ENCODE measurements around the gene STEAP2.

STEAP2 gene

GRCh38 chr7:90188281-90188680, 23.3 kb upstream of the STEAP2 start:
- no peak overlapping the region for H3K4me2 ChIP-seq
- no peaks in the 10 kb centered on the region for H4K20me1 ChIP-seq
- H3K27me3 ChIP-seq: no peaks in the 10 kb centered on the region
- no peaks in the 10 kb centered on the region for H3K36me3 ChIP-seq
- H3K4me1 ChIP-seq: no peaks in the 10 kb centered on the region; a peak in 1 of 20 replicates
- H3K9ac ChIP-seq: no peak overlapping the region
- H3K27ac ChIP-seq: no peak overlapping the region
- peaks cover 0 to 13% (median 5%) of the 10 kb centered on the region in 11 experiments; a peak in 7 of 22 replicates for H3K9me3 ChIP-seq (replicated peaks in 1 of 11)
- TF ChIP-seq Cebpa-rat (IDR thresholded peaks at IDR 0.05): no peak
- no peak overlapping the region for H3K4me3 ChIP-seq

DNA sequence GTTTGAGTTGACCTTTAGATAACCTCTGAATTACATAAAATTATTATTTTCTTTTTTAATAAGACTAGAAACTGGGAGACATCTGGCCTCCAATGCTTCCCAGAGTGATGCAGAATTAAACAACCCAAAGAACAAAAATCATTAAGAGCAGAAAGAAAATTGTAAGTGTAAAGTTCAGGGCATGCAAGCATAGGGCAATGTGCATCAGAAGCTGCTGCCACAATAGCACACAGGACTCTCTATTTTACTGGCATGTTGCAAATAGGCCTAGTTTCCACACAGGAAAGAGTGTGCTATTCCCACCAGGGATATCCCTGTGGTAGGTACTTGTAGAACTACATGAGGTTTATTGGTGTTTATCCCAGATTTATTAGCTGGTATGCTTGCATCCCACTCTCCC, 20.5 kb upstream of the STEAP2 start:
- TF ChIP-seq Cebpa-rat (IDR thresholded peaks at IDR 0.05): no peak
- no peak overlapping the region for H3K9ac ChIP-seq
- H3K27me3 ChIP-seq: no peaks in the 10 kb centered on the region
- no peaks in the 10 kb centered on the region; a peak in 1 of 20 replicates for H3K4me1 ChIP-seq
- no peak overlapping the region for H3K4me2 ChIP-seq
- H3K9me3 ChIP-seq (replicated peaks in 1 of 11): peaks cover 0 to 13% (median 5%) of the 10 kb centered on the region in 11 experiments; a peak in 7 of 22 replicates
- no peak overlapping the region for H3K4me3 ChIP-seq
- no peaks in the 10 kb centered on the region for H3K36me3 ChIP-seq
- no peak overlapping the region for H3K27ac ChIP-seq
- H4K20me1 ChIP-seq: no peaks in the 10 kb centered on the region

- Histone ChIP-seq H3K9ac (no peak overlapping the region), H3K36me3 (no peaks in the 10 kb centered on the region), H3K27me3 (no peaks in the 10 kb centered on the region), H3K4me3 (no peak overlapping the region), H3K27ac (no peak overlapping the region), H3K9me3 (replicated peaks in 1 of 11) (peaks cover 0 to 13% (median 4%) of the 10 kb centered on the region in 11 experiments; a peak in 7 of 22 replicates), H3K4me1 (no peaks in the 10 kb centered on the region; a peak in 1 of 20 replicates), H3K4me2 (no peak overlapping the region), H4K20me1 (no peaks in the 10 kb centered on the region)
- TF ChIP-seq Cebpa-rat (IDR thresholded peaks at IDR 0.05): no peak
Measured at GRCh38 chr7:90191648-90192047, 19.9 kb upstream of the STEAP2 start.

DNA sequence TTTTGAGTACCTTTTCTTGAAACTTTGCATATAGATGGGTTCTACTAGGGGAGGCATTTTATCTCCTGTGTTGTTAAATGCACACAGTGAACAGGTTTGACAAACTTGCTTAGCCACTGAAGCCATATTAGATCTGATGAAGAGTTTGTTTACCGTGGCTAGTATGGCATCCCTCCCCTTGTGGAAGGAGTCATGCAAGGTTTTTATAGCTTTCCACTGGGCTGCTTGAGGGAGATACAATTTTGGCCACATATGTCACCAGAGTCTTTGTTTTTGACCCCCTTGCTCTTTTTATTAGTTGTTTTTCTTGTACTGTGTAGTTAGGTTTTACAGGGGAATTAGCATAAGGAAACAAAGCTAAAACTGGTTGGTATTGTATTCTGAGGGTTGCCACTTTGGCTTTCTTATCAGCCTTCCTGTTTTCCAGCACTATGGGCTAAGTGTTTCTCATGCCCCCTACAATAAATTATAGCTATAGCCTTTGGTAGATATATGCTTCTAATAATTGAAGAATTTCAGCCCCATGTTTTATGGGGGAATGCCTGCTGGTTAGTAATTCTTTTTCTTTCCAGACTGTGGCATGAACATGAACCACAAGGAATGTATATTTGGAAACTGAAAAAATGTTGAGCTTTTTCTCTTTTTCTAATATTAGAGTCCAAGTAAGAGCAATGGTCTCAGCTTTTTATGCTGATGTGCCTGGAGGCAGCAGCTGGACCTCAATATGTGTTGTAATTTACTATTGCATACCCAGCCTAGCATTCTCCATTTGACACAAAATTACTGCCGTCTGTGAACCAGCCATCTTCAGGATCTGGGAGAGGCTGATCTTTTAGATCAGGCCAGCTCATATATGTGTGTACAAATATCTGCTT, 18.4 kb upstream of the STEAP2 start:
- no peak overlapping the region for H3K27ac ChIP-seq
- no peaks in the 10 kb centered on the region for H3K27me3 ChIP-seq
- no peaks in the 10 kb centered on the region for H4K20me1 ChIP-seq
- peaks cover 0 to 13% (median 4%) of the 10 kb centered on the region in 11 experiments; a peak in 7 of 22 replicates for H3K9me3 ChIP-seq (replicated peaks in 1 of 11)
- no peak for TF ChIP-seq Cebpa-rat (IDR thresholded peaks at IDR 0.05)
- H3K9ac ChIP-seq: no peak overlapping the region
- no peak overlapping the region for H3K4me2 ChIP-seq
- H3K36me3 ChIP-seq: no peaks in the 10 kb centered on the region
- H3K4me3 ChIP-seq: no peak overlapping the region
- no peaks in the 10 kb centered on the region; a peak in 1 of 20 replicates for H3K4me1 ChIP-seq

DNA sequence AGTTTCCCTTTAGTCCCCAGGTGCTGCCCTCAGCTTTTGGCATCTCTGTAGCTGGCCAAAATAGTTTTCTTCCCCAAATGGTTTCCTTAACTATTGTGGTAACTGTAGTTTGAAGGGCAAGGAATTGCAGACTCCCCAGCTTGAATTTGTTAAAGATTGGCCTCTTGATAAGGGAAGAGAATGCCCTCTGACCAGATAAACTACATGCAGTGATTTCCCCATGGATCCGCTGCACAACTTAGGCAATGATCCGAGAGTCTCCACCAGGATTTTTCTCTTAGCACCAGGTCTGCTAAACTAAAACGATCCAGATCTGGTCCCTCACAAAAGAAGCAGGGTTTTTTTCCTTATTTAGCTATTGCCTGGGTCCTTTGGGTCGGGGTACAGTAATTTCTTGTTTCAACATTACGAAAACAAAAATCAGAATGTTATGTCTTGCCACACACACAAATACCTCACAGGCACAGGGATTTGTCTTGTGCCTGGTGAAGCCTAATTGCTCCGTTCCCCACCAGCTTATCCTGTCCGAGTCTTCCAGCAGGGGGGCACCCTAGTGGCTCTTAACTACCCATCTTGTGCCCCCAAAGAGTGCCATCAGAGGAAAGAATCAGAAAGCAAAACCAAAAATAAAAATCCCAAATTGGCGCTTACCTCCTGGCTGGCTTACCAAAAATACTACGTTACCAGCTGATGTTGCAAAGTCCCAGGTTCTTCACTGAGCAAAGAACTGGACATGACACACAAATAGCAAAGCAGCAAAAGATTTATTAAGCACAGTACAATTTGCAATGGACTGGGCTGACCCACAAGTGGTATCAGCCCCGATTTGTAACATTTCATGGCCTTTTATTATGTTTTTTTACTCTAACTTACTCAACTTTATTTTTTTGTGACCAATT, 16.4 kb upstream of the STEAP2 start:
- H3K9ac ChIP-seq: no peak overlapping the region
- no peaks in the 10 kb centered on the region for H3K36me3 ChIP-seq
- H3K4me2 ChIP-seq: no peak overlapping the region
- TF ChIP-seq Cebpa-rat (IDR thresholded peaks at IDR 0.05): no peak
- no peaks in the 10 kb centered on the region for H4K20me1 ChIP-seq
- H3K27me3 ChIP-seq: no peaks in the 10 kb centered on the region
- no peak overlapping the region for H3K27ac ChIP-seq
- H3K9me3 ChIP-seq (replicated peaks in 1 of 11): peaks cover 0 to 13% (median 2%) of the 10 kb centered on the region in 11 experiments; a peak in 7 of 22 replicates
- no peak overlapping the region for H3K4me3 ChIP-seq
- no peaks in the 10 kb centered on the region for H3K4me1 ChIP-seq

- Histone ChIP-seq H3K27ac (no peak overlapping the region), H3K9ac (no peak overlapping the region), H3K36me3 (no peaks in the 10 kb centered on the region), H3K9me3 (replicated peaks in 1 of 11) (no peaks in the 10 kb centered on the region), H3K4me3 (no peak overlapping the region), H3K27me3 (no peaks in the 10 kb centered on the region), H3K4me2 (no peak overlapping the region), H4K20me1 (no peaks in the 10 kb centered on the region), H3K4me1 (no peaks in the 10 kb centered on the region)
- peak in 1 of 11 experiments; percentile 48; a peak in 2 of 22 replicates for TF ChIP-seq Cebpa-rat (IDR thresholded peaks at IDR 0.05)
Measured at GRCh38 chr7:90201500-90202195, 9.9 kb upstream of the STEAP2 start.

- Histone ChIP-seq H3K9ac (no peak overlapping the region), H3K9me3 (replicated peaks in 1 of 11) (peaks cover 15 to 22% (median 17%) of the 10 kb centered on the region in 11 experiments)
Measured at GRCh38 chr7:90207956-90208355, 3.6 kb upstream of the STEAP2 start.

DNA sequence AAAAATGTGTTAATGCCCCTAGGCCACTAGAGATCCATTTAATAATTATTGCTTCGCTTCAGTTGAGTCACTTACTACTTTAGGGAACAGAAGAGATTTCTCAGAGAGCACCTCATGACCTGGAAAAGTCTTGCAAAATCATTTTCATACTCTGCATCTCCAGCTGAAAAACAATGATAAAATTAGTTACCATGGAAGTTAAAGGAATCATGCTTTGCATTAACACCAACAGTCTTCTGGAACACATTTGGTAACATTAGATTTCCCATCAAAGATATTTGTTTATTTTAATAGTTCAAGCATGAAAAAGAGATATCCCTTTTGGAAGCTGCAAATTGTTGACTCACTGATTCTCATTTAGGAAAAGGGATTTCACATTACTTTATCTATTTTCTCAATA, 1.8 kb upstream of the STEAP2 start:
- Histone ChIP-seq H3K4me1 (no peaks in the 10 kb centered on the region), H3K9me3 (replicated peaks in 1 of 11) (peaks cover 15 to 22% (median 17%) of the 10 kb centered on the region in 11 experiments), H3K9ac (no peak overlapping the region), H3K27ac (no peak overlapping the region), H3K36me3 (no peaks in the 10 kb centered on the region), H3K4me2 (no peak overlapping the region), H4K20me1 (no peaks in the 10 kb centered on the region), H3K4me3 (no peak overlapping the region), H3K27me3 (no peaks in the 10 kb centered on the region)
- TF ChIP-seq Cebpa-rat (IDR thresholded peaks at IDR 0.05): no peak

More at GRCh38 chr7:90207956-90208355, 3.6 kb upstream of the STEAP2 start:
- H3K4me2 ChIP-seq: no peak overlapping the region
- H3K27ac ChIP-seq: no peak overlapping the region
- TF ChIP-seq Cebpa-rat (IDR thresholded peaks at IDR 0.05): no peak
- no peaks in the 10 kb centered on the region for H3K27me3 ChIP-seq
- no peaks in the 10 kb centered on the region for H3K36me3 ChIP-seq
- H3K4me3 ChIP-seq: no peak overlapping the region
- H4K20me1 ChIP-seq: no peaks in the 10 kb centered on the region
- H3K4me1 ChIP-seq: no peaks in the 10 kb centered on the region

- TF ChIP-seq Cebpa-rat (IDR thresholded peaks at IDR 0.05): no peak
- H3K4me3 ChIP-seq: no peak overlapping the region
- H3K36me3 ChIP-seq: no peaks in the 10 kb centered on the region
- no peak overlapping the region for H3K27ac ChIP-seq
- H3K9ac ChIP-seq: no peak overlapping the region
- H3K9me3 ChIP-seq (replicated peaks in 1 of 11): peaks cover 15 to 22% (median 17%) of the 10 kb centered on the region in 11 experiments
- no peaks in the 10 kb centered on the region for H3K4me1 ChIP-seq
- no peaks in the 10 kb centered on the region for H3K27me3 ChIP-seq
- H4K20me1 ChIP-seq: no peaks in the 10 kb centered on the region
- H3K4me2 ChIP-seq: no peak overlapping the region
Measured at GRCh38 chr7:90210475-90210874, 1.1 kb upstream of the STEAP2 start.

Measured in BLaER1 treated with 17β-estradiol and CSF1 and Interleukin-3, amounts not matched to agents 10 nM and 100 nM (cell line).